ENCODE data around the gene CHIA. TPM values are rescaled to one million over a fixed set of nuclear protein-coding genes. Genes with fewer than 3 reads are reported as not detected.

The CHIA gene
- total RNA-seq, 2 donors from 2014 or later, result not detected

- Histone ChIP-seq H3K4me3 (no peak overlapping the region), H3K4me1 (ENCODE audit: control insufficient read depth in 1 of 2, low read depth in 2 of 2) (no peaks in the 10 kb centered on the region), H3K9me3 (no peaks in the 10 kb centered on the region), H3K27me3 (replicated peaks; ENCODE audit: insufficient read depth) (peaks cover 3% of the 10 kb centered on the region), H3K36me3 (no peaks in the 10 kb centered on the region), H3K27ac (no peak overlapping the region)
- no peak for TF ChIP-seq CTCF (IDR thresholded peaks at IDR 0.05)
- no peak for DNase-seq (ENCODE audit: low spot score)
- no peak for ATAC-seq (ENCODE audit: insufficient number of reproducible peaks, low FRiP score, low read depth)
Observed at GRCh38 chr1:111269825-111270406, 20.7 kb upstream of the CHIA start.

GRCh38 chr1:111270771-111271463 is 19.7 kb upstream of the CHIA start:
- Histone ChIP-seq H3K9me3 (no peaks in the 10 kb centered on the region), H3K4me1 (ENCODE audit: control insufficient read depth in 1 of 2, low read depth in 2 of 2) (no peaks in the 10 kb centered on the region), H3K36me3 (no peaks in the 10 kb centered on the region), H3K4me3 (no peak overlapping the region), H3K27ac (no peak overlapping the region), H3K27me3 (replicated peaks; ENCODE audit: insufficient read depth) (peaks cover 3% of the 10 kb centered on the region)
- ATAC-seq (ENCODE audit: insufficient number of reproducible peaks, low FRiP score, low read depth) (no peak), DNase-seq (ENCODE audit: low spot score) (no peak)
- TF ChIP-seq CTCF (IDR thresholded peaks at IDR 0.05), result no peak

- Histone ChIP-seq H3K27ac (no peak overlapping the region), H3K36me3 (no peaks in the 10 kb centered on the region), H3K27me3 (replicated peaks; ENCODE audit: insufficient read depth) (peaks cover 3% of the 10 kb centered on the region), H3K4me1 (ENCODE audit: control insufficient read depth in 1 of 2, low read depth in 2 of 2) (no peaks in the 10 kb centered on the region), H3K4me3 (no peak overlapping the region), H3K9me3 (no peaks in the 10 kb centered on the region)
- ATAC-seq (ENCODE audit: insufficient number of reproducible peaks, low FRiP score, low read depth) (no peak), DNase-seq (ENCODE audit: low spot score) (no peak)
- TF ChIP-seq CTCF (IDR thresholded peaks at IDR 0.05), result no peak
Observed at GRCh38 chr1:111271464-111271801, 19.2 kb upstream of the CHIA start.

GRCh38 chr1:111272081-111272480 is 18.6 kb upstream of the CHIA start:
- Histone ChIP-seq H3K4me3 (no peak overlapping the region), H3K4me1 (ENCODE audit: control insufficient read depth in 1 of 2, low read depth in 2 of 2) (no peaks in the 10 kb centered on the region), H3K9me3 (no peaks in the 10 kb centered on the region), H3K27ac (no peak overlapping the region), H3K27me3 (replicated peaks; ENCODE audit: insufficient read depth) (peaks cover 3% of the 10 kb centered on the region), H3K36me3 (no peaks in the 10 kb centered on the region)
- DNase-seq (ENCODE audit: low spot score) (no peak), ATAC-seq (ENCODE audit: insufficient number of reproducible peaks, low FRiP score, low read depth) (no peak)
- TF ChIP-seq CTCF (IDR thresholded peaks at IDR 0.05), result no peak

GRCh38 chr1:111274653-111275052 is 16.0 kb upstream of the CHIA start:
- TF ChIP-seq CTCF (IDR thresholded peaks at IDR 0.05), result no peak
- ATAC-seq (ENCODE audit: insufficient number of reproducible peaks, low FRiP score, low read depth), result no peak

More at GRCh38 chr1:111274653-111275052, 16.0 kb upstream of the CHIA start:
- Histone ChIP-seq H3K4me3 (no peak overlapping the region), H3K9me3 (no peaks in the 10 kb centered on the region), H3K36me3 (no peaks in the 10 kb centered on the region), H3K27me3 (replicated peaks; ENCODE audit: insufficient read depth) (peaks cover 3% of the 10 kb centered on the region), H3K27ac (no peak overlapping the region), H3K4me1 (ENCODE audit: control insufficient read depth in 1 of 2, low read depth in 2 of 2) (no peaks in the 10 kb centered on the region)
- no peak for DNase-seq (ENCODE audit: low spot score)

All from thoracic aorta (tissue), 2 donors.